ENCODE results near the gene PRSS57. TPM values are rescaled to one million over a fixed set of nuclear protein-coding genes. Genes with fewer than 3 reads are reported as not detected.

Gene PRSS57
- total and polyA plus RNA-seq, 2 of the 4 experiments (the other 2 are of a cell fraction), result not detected

DNA sequence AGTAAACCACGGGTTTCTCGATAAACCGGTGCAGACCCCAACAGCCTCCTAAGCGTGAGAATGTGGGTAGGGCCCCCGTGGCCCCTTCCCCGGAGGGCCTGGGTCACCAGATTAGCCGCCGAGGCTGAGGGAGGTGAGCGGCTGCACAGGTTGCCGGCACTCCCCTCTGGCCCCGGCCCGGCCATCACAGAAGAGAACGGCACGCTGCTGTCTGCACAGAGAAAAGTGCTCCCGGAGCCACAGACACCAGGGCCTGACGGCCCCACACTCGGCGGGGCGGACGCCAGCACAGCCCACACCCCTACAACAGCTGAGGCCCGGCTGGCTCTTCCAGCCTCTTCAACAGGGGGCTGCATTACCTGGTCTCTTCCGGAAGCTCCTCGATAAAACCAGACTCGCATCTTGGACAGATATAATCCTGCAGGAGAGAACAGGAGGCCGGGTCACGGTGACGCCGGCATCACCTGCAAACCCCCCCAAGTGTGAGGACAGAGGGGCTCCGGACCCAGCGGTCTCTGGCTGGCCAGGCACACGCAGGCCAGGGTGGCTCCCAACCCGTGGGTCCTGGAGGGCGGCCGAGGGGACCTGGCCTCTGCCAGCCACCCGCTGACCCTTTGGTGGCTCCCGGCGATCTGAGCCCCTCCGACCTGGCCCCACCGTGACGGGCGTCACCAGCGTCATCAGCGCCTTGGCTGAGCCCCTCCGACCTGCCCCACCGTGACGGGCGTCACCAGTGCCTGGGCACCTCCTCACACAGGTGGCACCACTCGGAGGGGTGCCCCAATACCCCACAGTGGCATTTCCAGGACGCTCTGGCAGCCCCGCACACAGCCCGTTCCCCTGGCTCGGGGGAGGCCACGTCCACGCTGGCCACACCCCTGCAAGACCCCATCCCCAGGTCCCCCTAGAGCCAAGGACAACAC lies 42.5 kb downstream of the PRSS57 start:
- no TSS peak for BruUV-seq (replicated peaks)
- Histone ChIP-seq H3K9me1 (ENCODE audit: insufficient read depth, low read length) (no peaks in the 10 kb centered on the region), H2AK5ac (ENCODE audit: low read depth, low read length) (no peak overlapping the region), H3K18ac (ENCODE audit: low read depth, low read length) (no peak overlapping the region), H2BK15ac (ENCODE audit: low read depth, low read length) (no peak overlapping the region), H3K23ac (ENCODE audit: low read depth, low read length) (no peak overlapping the region), H4K8ac (ENCODE audit: low read depth in 2 of 2, low read length in 2 of 2) (no peak overlapping the region), H3K56ac (ENCODE audit: extremely low read depth, insufficient read depth, low read length) (no peak overlapping the region), H3K14ac (replicated peaks; ENCODE audit: low read depth, low read length) (no peak overlapping the region), H3K4me1 (ENCODE audit: control insufficient read depth, insufficient read depth, low read length) (no peaks in the 10 kb centered on the region), H3K4me2 (ENCODE audit: low read depth, low read length) (no peak overlapping the region), H2AK9ac (replicated peaks; ENCODE audit: low read depth, low read length, poor library complexity) (no peak overlapping the region), H4K5ac (ENCODE audit: low read depth, low read length) (no peak overlapping the region), H3K4me3 (ENCODE audit: insufficient read depth, low read depth, low read length) (no peak overlapping the region), H2AFZ (replicated peaks; ENCODE audit: low read length, poor library complexity) (no peak overlapping the region), H3K27ac (ENCODE audit: insufficient read depth, low read length) (no peak overlapping the region), H2BK5ac (ENCODE audit: low read depth, low read length, poor library complexity, severe bottlenecking) (no peak overlapping the region), H4K20me1 (ENCODE audit: insufficient read depth, low read length) (peaks cover 58% of the 10 kb centered on the region), H3K36me3 (ENCODE audit: control insufficient read depth, insufficient read depth, low read length) (peaks cover 40% of the 10 kb centered on the region), H3K79me1 (ENCODE audit: low read depth in 1 of 2, low read length in 2 of 2) (peaks cover 0 to 41% of the 10 kb centered on the region in 2 experiments; a peak in 3 of 4 replicates), H2BK120ac (ENCODE audit: low read depth, low read length) (no peak overlapping the region), H2BK20ac (ENCODE audit: low read depth, low read length) (no peak overlapping the region), H3K27me3 (ENCODE audit: control insufficient read depth, insufficient read depth, low read length) (no peaks in the 10 kb centered on the region), H3K4ac (ENCODE audit: low read depth, low read length) (no peak overlapping the region), H3K9ac (ENCODE audit: low read depth, low read length) (no peak overlapping the region), H4K91ac (ENCODE audit: insufficient read depth, low read depth, low read length) (no peak overlapping the region), H3K9me3 (ENCODE audit: control insufficient read depth, insufficient read depth, low read length) (no peaks in the 10 kb centered on the region)
- dilution Hi-C loops (cut with HindIII; ENCODE audit: low sequenced_read_pairs, unreplicated experiment), result no loop called here
- intact Hi-C loops (cut with micrococcal nuclease), result no loop called here
- ATAC-seq (ENCODE audit: low read depth) (no peak), DNase-seq (no peak)
- ChIA-PET POLR2A (ENCODE audit: unreplicated experiment) (interaction anchor here (0.6 kb wide), 1 partner anchor 140 kb away, joined by 3 read pairs; no protein-coding TSS in a partner anchor), CTCF (no interaction called here)
- whole genome bisulfite sequencing, 2 experiments (ENCODE audit: extremely low coverage in 2 of 2, insufficient read length in 1 of 2), result 93% methylated on average over 38 of the region's 54 CpGs; no CpG with 5 or more reads in 1 of the 2 experiments
- in situ Hi-C loops (cut with MboI; ENCODE audit: low sequenced_read_pairs), result no loop called here
- no peak for TF ChIP-seq MAZ (IDR thresholded peaks at IDR 0.05; ENCODE audit: borderline replicate concordance, low read depth, low read length)
- TF ChIP-seq MXI1 (IDR thresholded peaks at IDR 0.05; ENCODE audit: borderline replicate concordance, low read depth, low read length), result no peak
- TF ChIP-seq RAD21 (IDR thresholded peaks at IDR 0.05; ENCODE audit: low read length), result no peak
- TF ChIP-seq RFX5 (IDR thresholded peaks at IDR 0.05; ENCODE audit: low read depth, low read length), result no peak
- no peak for TF ChIP-seq ELK1 (IDR thresholded peaks at IDR 0.05; ENCODE audit: borderline replicate concordance, low read depth, low read length)
- no peak for TF ChIP-seq CHD1 (IDR thresholded peaks at IDR 0.05; ENCODE audit: low read depth, low read length)
- TF ChIP-seq, protein P1, sequence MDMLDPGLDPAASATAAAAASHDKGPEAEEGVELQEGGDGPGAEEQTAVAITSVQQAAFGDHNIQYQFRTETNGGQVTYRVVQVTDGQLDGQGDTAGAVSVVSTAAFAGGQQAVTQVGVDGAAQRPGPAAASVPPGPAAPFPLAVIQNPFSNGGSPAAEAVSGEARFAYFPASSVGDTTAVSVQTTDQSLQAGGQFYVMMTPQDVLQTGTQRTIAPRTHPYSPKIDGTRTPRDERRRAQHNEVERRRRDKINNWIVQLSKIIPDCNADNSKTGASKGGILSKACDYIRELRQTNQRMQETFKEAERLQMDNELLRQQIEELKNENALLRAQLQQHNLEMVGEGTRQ (IDR thresholded peaks at IDR 0.05; ENCODE audit: low read depth, low read length), result no peak
- no peak for TF ChIP-seq NFE2L2 (IDR thresholded peaks at IDR 0.05; ENCODE audit: low read depth, low read length)
- TF ChIP-seq, protein P2, sequence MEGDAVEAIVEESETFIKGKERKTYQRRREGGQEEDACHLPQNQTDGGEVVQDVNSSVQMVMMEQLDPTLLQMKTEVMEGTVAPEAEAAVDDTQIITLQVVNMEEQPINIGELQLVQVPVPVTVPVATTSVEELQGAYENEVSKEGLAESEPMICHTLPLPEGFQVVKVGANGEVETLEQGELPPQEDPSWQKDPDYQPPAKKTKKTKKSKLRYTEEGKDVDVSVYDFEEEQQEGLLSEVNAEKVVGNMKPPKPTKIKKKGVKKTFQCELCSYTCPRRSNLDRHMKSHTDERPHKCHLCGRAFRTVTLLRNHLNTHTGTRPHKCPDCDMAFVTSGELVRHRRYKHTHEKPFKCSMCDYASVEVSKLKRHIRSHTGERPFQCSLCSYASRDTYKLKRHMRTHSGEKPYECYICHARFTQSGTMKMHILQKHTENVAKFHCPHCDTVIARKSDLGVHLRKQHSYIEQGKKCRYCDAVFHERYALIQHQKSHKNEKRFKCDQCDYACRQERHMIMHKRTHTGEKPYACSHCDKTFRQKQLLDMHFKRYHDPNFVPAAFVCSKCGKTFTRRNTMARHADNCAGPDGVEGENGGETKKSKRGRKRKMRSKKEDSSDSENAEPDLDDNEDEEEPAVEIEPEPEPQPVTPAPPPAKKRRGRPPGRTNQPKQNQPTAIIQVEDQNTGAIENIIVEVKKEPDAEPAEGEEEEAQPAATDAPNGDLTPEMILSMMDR (conservative IDR thresholded peaks at IDR 0.05; ENCODE audit: low read depth, low read length), result no peak
- TF ChIP-seq FOS (IDR thresholded peaks at IDR 0.05; ENCODE audit: low read depth, low read length), result no peak
- TF ChIP-seq RCOR1 (IDR thresholded peaks at IDR 0.05; ENCODE audit: insufficient replicate concordance, low read length), result no peak
- TF ChIP-seq BHLHE40 (IDR thresholded peaks at IDR 0.05; ENCODE audit: low read depth, low read length), result no peak
- no peak for TF ChIP-seq CEBPB (IDR thresholded peaks at IDR 0.05; ENCODE audit: low read depth, low read length)
- no peak for TF ChIP-seq POLR2A (IDR thresholded peaks at IDR 0.05; ENCODE audit: low read depth, low read length)
- no peak for TF ChIP-seq MAFK (IDR thresholded peaks at IDR 0.05; ENCODE audit: low read depth, low read length)

Measured in IMR-90 (cell line).